WTC11 (cell line): ENCODE results near the gene REEP3.

Experiments
- RELA ChIP-seq: sonication (generic); formaldehyde crosslinking; IDR thresholded peaks from 2 replicates; pipeline ENCODE4 v1.8.1; 2022; ENCODE audit warnings: missing genetic modification reagents, mild to moderate bottlenecking, borderline replicate concordance
- TF ChIP-seq, protein P1 (sequence below): sonication (generic); formaldehyde crosslinking; IDR thresholded peaks from 2 replicates; pipeline ENCODE4 v1.8.1; 2023; ENCODE audit warnings: mild to moderate bottlenecking, missing genetic modification reagents, moderate library complexity

DNA sequence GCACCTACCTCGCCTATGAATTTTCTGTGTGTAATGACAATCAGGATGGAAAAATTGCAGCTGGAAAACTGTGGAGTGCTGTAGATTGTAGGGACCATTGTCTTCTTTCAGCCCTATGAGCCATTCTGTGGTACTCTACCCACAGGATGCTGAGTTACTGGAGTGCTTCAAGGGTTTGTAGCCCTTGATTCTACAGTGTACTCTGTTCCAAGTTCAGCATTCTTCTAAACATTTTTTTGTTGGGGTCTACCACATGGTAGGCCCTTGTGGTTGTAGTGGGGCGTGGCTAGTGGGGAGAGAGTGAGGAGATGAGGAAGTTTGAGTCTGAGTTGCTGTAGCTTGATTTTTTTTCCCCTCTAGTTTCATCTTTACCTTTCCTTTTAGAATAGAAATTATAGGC, 33.5 kb downstream of the REEP3 start:
- TF ChIP-seq, protein P1, sequence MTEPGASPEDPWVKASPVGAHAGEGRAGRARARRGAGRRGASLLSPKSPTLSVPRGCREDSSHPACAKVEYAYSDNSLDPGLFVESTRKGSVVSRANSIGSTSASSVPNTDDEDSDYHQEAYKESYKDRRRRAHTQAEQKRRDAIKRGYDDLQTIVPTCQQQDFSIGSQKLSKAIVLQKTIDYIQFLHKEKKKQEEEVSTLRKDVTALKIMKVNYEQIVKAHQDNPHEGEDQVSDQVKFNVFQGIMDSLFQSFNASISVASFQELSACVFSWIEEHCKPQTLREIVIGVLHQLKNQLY (CRISPR knock-in tag): no peak
- no peak for TF ChIP-seq RELA (CRISPR knock-in tag)
